Type B pancreatic cell (in vitro differentiated cells): ENCODE data around the gene FAXC. TPM values are rescaled to one million over a fixed set of nuclear protein-coding genes. Genes with fewer than 3 reads are reported as not detected.

Source experiments
- DNase-seq: peaks from one replicate; pipeline ENCODE4 v3.0.0; 2021; ENCODE audit warnings: mixed read lengths; ENCODE audit not compliant: unreplicated experiment; ENCODE audit errors: extremely low spot score
- H3K27ac Mint-ChIP-seq: 2 replicates; pipeline ENCODE4 v1.8.0; 2021; ENCODE audit warnings: mild to moderate bottlenecking, mixed read lengths
- H3K27me3 Mint-ChIP-seq: 2 replicates; pipeline ENCODE4 v1.8.0; 2021; ENCODE audit warnings: mixed read lengths
- H3K36me3 Mint-ChIP-seq: 2 replicates; pipeline ENCODE4 v1.8.0; 2021; ENCODE audit warnings: mixed read lengths
- H3K4me1 Mint-ChIP-seq: one replicate; pipeline ENCODE4 v1.8.0; 2021; ENCODE audit warnings: mixed read lengths; ENCODE audit not compliant: unreplicated experiment
- H3K4me3 Mint-ChIP-seq: 2 replicates; pipeline ENCODE4 v1.8.0; 2021; ENCODE audit warnings: mild to moderate bottlenecking, mixed read lengths
- H3K9me3 Mint-ChIP-seq: 2 replicates; pipeline ENCODE4 v1.8.0; 2021; ENCODE audit warnings: mixed read lengths
- total RNA-seq: library from RNA; stranded (reverse); gene quantifications from 2 replicates; pipeline ENCODE4 v1.2.1, GENCODE V29; 2021; ENCODE audit warnings: low replicate concordance
- TF ChIP-seq, protein P1 (sequence below): fragments of 200-600 bp; sonication (generic); conservative IDR thresholded peaks from 2 replicates; pipeline ENCODE4 v1.5.0; 2021; ENCODE audit warnings: antibody characterized with exemption, mild to moderate bottlenecking

The FAXC gene
- total RNA-seq, 1 donor from 2014 or later = 12.5 TPM

DNA sequence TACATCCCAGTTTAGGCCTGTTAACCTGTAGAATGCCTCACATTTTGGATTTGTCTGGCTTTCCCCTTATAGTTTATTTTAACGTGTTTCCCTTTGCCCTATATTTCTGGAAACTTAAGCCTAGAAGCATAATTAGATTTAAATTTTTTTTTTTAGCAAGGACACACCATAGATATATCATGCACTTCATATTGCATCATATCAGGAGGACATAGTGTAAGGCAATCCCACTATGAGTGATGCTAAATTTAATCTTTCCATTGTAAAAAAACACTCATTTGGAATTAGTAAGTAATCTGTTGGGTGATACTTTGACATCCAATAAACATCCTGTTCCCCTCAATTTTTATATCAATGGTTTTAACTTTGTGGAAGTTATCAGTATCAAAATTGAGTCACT lies 10.3 kb upstream of the FAXC start:
- no peak for DNase-seq
- H3K27me3 Mint-ChIP-seq = peaks cover 41% of the 10 kb centered on the region
- no peaks in the 10 kb centered on the region for H3K36me3 Mint-ChIP-seq
- H3K27ac Mint-ChIP-seq = no peak overlapping the region
- TF ChIP-seq, protein P1, sequence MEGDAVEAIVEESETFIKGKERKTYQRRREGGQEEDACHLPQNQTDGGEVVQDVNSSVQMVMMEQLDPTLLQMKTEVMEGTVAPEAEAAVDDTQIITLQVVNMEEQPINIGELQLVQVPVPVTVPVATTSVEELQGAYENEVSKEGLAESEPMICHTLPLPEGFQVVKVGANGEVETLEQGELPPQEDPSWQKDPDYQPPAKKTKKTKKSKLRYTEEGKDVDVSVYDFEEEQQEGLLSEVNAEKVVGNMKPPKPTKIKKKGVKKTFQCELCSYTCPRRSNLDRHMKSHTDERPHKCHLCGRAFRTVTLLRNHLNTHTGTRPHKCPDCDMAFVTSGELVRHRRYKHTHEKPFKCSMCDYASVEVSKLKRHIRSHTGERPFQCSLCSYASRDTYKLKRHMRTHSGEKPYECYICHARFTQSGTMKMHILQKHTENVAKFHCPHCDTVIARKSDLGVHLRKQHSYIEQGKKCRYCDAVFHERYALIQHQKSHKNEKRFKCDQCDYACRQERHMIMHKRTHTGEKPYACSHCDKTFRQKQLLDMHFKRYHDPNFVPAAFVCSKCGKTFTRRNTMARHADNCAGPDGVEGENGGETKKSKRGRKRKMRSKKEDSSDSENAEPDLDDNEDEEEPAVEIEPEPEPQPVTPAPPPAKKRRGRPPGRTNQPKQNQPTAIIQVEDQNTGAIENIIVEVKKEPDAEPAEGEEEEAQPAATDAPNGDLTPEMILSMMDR = no peak
- no peak overlapping the region for H3K4me3 Mint-ChIP-seq
- H3K9me3 Mint-ChIP-seq = no peaks in the 10 kb centered on the region
- H3K4me1 Mint-ChIP-seq = no peaks in the 10 kb centered on the region

- Mint-ChIP-seq H3K4me3 (no peak overlapping the region), H3K27ac (no peak overlapping the region), H3K9me3 (no peaks in the 10 kb centered on the region), H3K27me3 (peaks cover 51% of the 10 kb centered on the region), H3K4me1 (no peaks in the 10 kb centered on the region), H3K36me3 (no peaks in the 10 kb centered on the region)
- TF ChIP-seq, protein P1 = no peak
- no peak for DNase-seq
These were observed 7.2 kb upstream of the FAXC start for GRCh38 chr6:99356641-99357040.

GRCh38 chr6:99354983-99355382 lies 5.5 kb upstream of the FAXC start:
- TF ChIP-seq, protein P1 = no peak
- Mint-ChIP-seq H3K4me3 (no peak overlapping the region), H3K27ac (no peak overlapping the region), H3K4me1 (peaks cover 4% of the 10 kb centered on the region), H3K9me3 (no peaks in the 10 kb centered on the region), H3K27me3 (peaks cover 49% of the 10 kb centered on the region), H3K36me3 (no peaks in the 10 kb centered on the region)
- no peak for DNase-seq

DNA sequence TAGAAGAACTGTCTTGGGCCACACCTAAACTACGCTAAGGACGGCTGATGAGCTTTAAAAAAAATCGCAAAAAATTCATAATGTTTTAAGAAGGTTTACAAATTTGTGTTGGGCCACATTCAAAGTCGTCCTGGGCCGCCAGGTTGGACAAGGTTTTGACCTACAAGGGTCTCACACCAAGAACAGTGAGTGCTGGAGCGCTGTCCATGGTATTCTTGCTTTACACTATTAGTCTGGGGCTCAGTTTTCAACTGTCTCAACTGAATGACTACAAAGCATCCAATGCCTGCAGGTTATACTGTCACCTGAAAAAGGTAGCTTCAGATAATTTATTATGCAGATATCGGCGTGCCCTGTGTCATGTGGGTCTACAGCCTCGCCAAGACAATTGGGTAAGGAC lies 3.7 kb upstream of the FAXC start:
- TF ChIP-seq, protein P1 = no peak
- Mint-ChIP-seq H3K9me3 (no peaks in the 10 kb centered on the region), H3K36me3 (no peaks in the 10 kb centered on the region), H3K4me1 (peaks cover 10% of the 10 kb centered on the region), H3K27me3 (peaks cover 49% of the 10 kb centered on the region), H3K27ac (no peak overlapping the region), H3K4me3 (no peak overlapping the region)
- DNase-seq = no peak

DNA sequence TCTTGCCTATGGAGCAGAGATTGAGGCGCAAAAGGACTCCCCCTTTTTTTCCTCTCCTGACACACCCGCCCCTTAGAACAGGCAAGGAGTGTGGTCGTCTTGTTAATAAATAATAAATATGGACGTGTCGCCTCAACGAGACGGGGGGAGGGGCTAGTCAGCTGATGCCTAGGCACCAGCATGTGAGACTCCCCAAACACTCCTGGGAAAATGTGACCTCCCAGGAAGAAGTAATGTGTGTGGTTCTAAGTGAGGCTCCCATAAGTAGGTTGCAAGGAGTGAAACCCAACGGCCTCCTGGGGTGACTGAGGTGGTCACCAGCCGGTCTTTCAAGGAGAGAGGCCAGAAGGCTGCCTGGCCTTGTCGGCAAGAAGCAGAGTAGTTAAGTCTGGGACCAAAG lies 1.1 kb upstream of the FAXC start:
- no peak for DNase-seq
- no peaks in the 10 kb centered on the region for H3K36me3 Mint-ChIP-seq
- TF ChIP-seq, protein P1 = no peak

More for the DNA sequence above, 1.1 kb upstream of the FAXC start:
- peaks cover 14% of the 10 kb centered on the region for H3K4me1 Mint-ChIP-seq
- H3K27me3 Mint-ChIP-seq = peaks cover 29% of the 10 kb centered on the region
- no peak overlapping the region for H3K27ac Mint-ChIP-seq
- peak overlapping the region; percentile 80 for H3K4me3 Mint-ChIP-seq
- H3K9me3 Mint-ChIP-seq = no peaks in the 10 kb centered on the region
